Activated naive CD8-positive, alpha-beta T cell treated with anti-CD3 and anti-CD28 coated beads, Interleukin-2, amount 10 ng/mL, durations not matched to agents 7 days and 5 days (primary cell): ENCODE results near the gene EIF4G1. TPM values are rescaled to one million over a fixed set of nuclear protein-coding genes. Genes with fewer than 3 reads are reported as not detected.
A peak's percentile ranks its signal among the peaks of the same experiment; 100 is the strongest.

ENCODE experiments used
- ATAC-seq: fragments of 150-1000 bp; cut with Tn5 transposase; one replicate; pipeline ENCODE4 v1.10.0; 2021; ENCODE audit warnings: low read depth, moderate library complexity
- POLR2A ChIA-PET: fragments of 350-600 bp; sonication (Branson Sonifier 250); formaldehyde crosslinking; loops from one replicate; lab custom pipeline; 2021; ENCODE audit warnings: antibody characterized with exemption; lab: Charles Lee
- DNase-seq: peaks from one replicate; pipeline ENCODE4 v3.0.0; 2021
- H3K27ac Mint-ChIP-seq: one replicate; pipeline ENCODE4 v1.8.0; 2022; ENCODE audit warnings: mild to moderate bottlenecking, mixed read lengths
- H3K27me3 Mint-ChIP-seq: one replicate; pipeline ENCODE4 v1.8.0; 2022; ENCODE audit warnings: mild to moderate bottlenecking, moderate library complexity, mixed read lengths
- H3K36me3 Mint-ChIP-seq: one replicate; pipeline ENCODE4 v1.8.0; 2021; ENCODE audit warnings: mild to moderate bottlenecking, mixed read lengths
- H3K4me1 Mint-ChIP-seq: one replicate; pipeline ENCODE4 v1.8.0; 2021; ENCODE audit warnings: mixed read lengths
- H3K4me3 Mint-ChIP-seq: one replicate; pipeline ENCODE4 v1.8.0; 2022; ENCODE audit warnings: mild to moderate bottlenecking, moderate library complexity, mixed read lengths
- H3K9me3 Mint-ChIP-seq: one replicate; pipeline ENCODE4 v1.8.0; 2021; ENCODE audit warnings: mixed read lengths
- total RNA-seq, 2 experiments: library from RNA; stranded (reverse); gene quantifications; one replicate each; pipeline ENCODE4 v1.2.3, GENCODE V29; 2021

Gene EIF4G1
- total RNA-seq, 2 experiments from 2014 or later, result 253 to 258 TPM

- peaks cover 6% of the 10 kb centered on the region for H3K4me1 Mint-ChIP-seq
- no peak for ATAC-seq
- POLR2A ChIA-PET, result no interaction called here
- H3K27me3 Mint-ChIP-seq, result no peaks in the 10 kb centered on the region
- H3K9me3 Mint-ChIP-seq, result no peaks in the 10 kb centered on the region
- H3K27ac Mint-ChIP-seq, result no peak overlapping the region
- no peak overlapping the region for H3K4me3 Mint-ChIP-seq
- no peak for DNase-seq
- no peaks in the 10 kb centered on the region for H3K36me3 Mint-ChIP-seq
Measured at GRCh38 chr3:184343200-184343876, 28.9 kb downstream of the EIF4G1 start.

- no peaks in the 10 kb centered on the region for H3K36me3 Mint-ChIP-seq
- no peak overlapping the region for H3K4me3 Mint-ChIP-seq
- POLR2A ChIA-PET, result no interaction called here
- H3K4me1 Mint-ChIP-seq, result peaks cover 6% of the 10 kb centered on the region
- ATAC-seq (no peak), DNase-seq (no peak)
- H3K27ac Mint-ChIP-seq, result no peak overlapping the region
- H3K9me3 Mint-ChIP-seq, result no peaks in the 10 kb centered on the region
- H3K27me3 Mint-ChIP-seq, result no peaks in the 10 kb centered on the region
Measured at GRCh38 chr3:184344579-184345316, 30.3 kb downstream of the EIF4G1 start.

- Mint-ChIP-seq H3K27me3 (no peaks in the 10 kb centered on the region), H3K36me3 (no peaks in the 10 kb centered on the region), H3K4me1 (peaks cover 6% of the 10 kb centered on the region), H3K27ac (no peak overlapping the region), H3K9me3 (no peaks in the 10 kb centered on the region), H3K4me3 (no peak overlapping the region)
- no peak for DNase-seq
- peak; percentile 50 for ATAC-seq
- POLR2A ChIA-PET, result no interaction called here
Measured at GRCh38 chr3:184345317-184346144, 31.1 kb downstream of the EIF4G1 start.

- no peaks in the 10 kb centered on the region for H3K4me1 Mint-ChIP-seq
- POLR2A ChIA-PET, result no interaction called here
- no peak overlapping the region for H3K4me3 Mint-ChIP-seq
- H3K36me3 Mint-ChIP-seq, result no peaks in the 10 kb centered on the region
- ATAC-seq (no peak), DNase-seq (no peak)
- no peak overlapping the region for H3K27ac Mint-ChIP-seq
- H3K9me3 Mint-ChIP-seq, result no peaks in the 10 kb centered on the region
- no peaks in the 10 kb centered on the region for H3K27me3 Mint-ChIP-seq
Measured at GRCh38 chr3:184346480-184347190, 32.2 kb downstream of the EIF4G1 start.

GRCh38 chr3:184347321-184348056 is 33.1 kb downstream of the EIF4G1 start:
- Mint-ChIP-seq H3K4me3 (no peak overlapping the region), H3K27me3 (no peaks in the 10 kb centered on the region), H3K9me3 (no peaks in the 10 kb centered on the region), H3K4me1 (no peaks in the 10 kb centered on the region), H3K27ac (no peak overlapping the region), H3K36me3 (no peaks in the 10 kb centered on the region)
- no peak for ATAC-seq
- POLR2A ChIA-PET, result interaction anchor here (0.8 to 2.0 kb wide), 3 partner anchors 12 to 45 kb away, joined by 3 to 5 read pairs (median 4); no protein-coding TSS in a partner anchor
- DNase-seq, result no peak

- POLR2A ChIA-PET, result interaction anchor here (0.8 to 2.0 kb wide), 3 partner anchors 12 to 46 kb away, joined by 3 to 5 read pairs (median 4); no protein-coding TSS in a partner anchor
Measured at GRCh38 chr3:184348057-184348382, 33.6 kb downstream of the EIF4G1 start.

GRCh38 chr3:184349563-184350470 is 35.4 kb downstream of the EIF4G1 start:
- Mint-ChIP-seq H3K27ac (no peak overlapping the region), H3K4me3 (no peak overlapping the region), H3K27me3 (no peaks in the 10 kb centered on the region), H3K36me3 (no peaks in the 10 kb centered on the region), H3K4me1 (peaks cover 2% of the 10 kb centered on the region), H3K9me3 (no peaks in the 10 kb centered on the region)
- POLR2A ChIA-PET, result no interaction called here
- DNase-seq (no peak), ATAC-seq (no peak)

More at GRCh38 chr3:184348057-184348382, 33.6 kb downstream of the EIF4G1 start:
- Mint-ChIP-seq H3K36me3 (no peaks in the 10 kb centered on the region), H3K9me3 (no peaks in the 10 kb centered on the region), H3K27ac (no peak overlapping the region), H3K27me3 (no peaks in the 10 kb centered on the region), H3K4me1 (no peaks in the 10 kb centered on the region), H3K4me3 (no peak overlapping the region)
- ATAC-seq, result no peak
- DNase-seq, result no peak

- Mint-ChIP-seq H3K9me3 (no peaks in the 10 kb centered on the region), H3K27me3 (no peaks in the 10 kb centered on the region), H3K4me3 (no peak overlapping the region), H3K36me3 (no peaks in the 10 kb centered on the region), H3K4me1 (peaks cover 2% of the 10 kb centered on the region), H3K27ac (no peak overlapping the region)
- ATAC-seq, result no peak
- no peak for DNase-seq
- POLR2A ChIA-PET, result no interaction called here
Measured at GRCh38 chr3:184350618-184351017, 36.2 kb downstream of the EIF4G1 start.

- Mint-ChIP-seq H3K4me1 (peaks cover 2% of the 10 kb centered on the region), H3K9me3 (no peaks in the 10 kb centered on the region), H3K4me3 (no peak overlapping the region), H3K27me3 (no peaks in the 10 kb centered on the region), H3K27ac (peak overlapping the region; percentile 24), H3K36me3 (no peaks in the 10 kb centered on the region)
- no peak for DNase-seq
- no peak for ATAC-seq
- POLR2A ChIA-PET, result no interaction called here
Measured at GRCh38 chr3:184351511-184352148, 37.2 kb downstream of the EIF4G1 start.

- Mint-ChIP-seq H3K27me3 (no peaks in the 10 kb centered on the region), H3K4me3 (no peak overlapping the region), H3K27ac (peak overlapping the region; percentile 32), H3K36me3 (no peaks in the 10 kb centered on the region), H3K4me1 (peaks cover 2% of the 10 kb centered on the region), H3K9me3 (no peaks in the 10 kb centered on the region)
- POLR2A ChIA-PET, result no interaction called here
- ATAC-seq, result no peak
- no peak for DNase-seq
Measured at GRCh38 chr3:184352149-184352785, 37.9 kb downstream of the EIF4G1 start.

GRCh38 chr3:184352897-184353545 is 38.6 kb downstream of the EIF4G1 start:
- POLR2A ChIA-PET, result interaction anchor here (1.8 kb wide), 1 partner anchor 9 kb away, joined by 6 read pairs; the partner anchor contains the start of genes CLCN2 and POLR2H
- peaks cover 2% of the 10 kb centered on the region for H3K4me1 Mint-ChIP-seq
- no peak overlapping the region for H3K27ac Mint-ChIP-seq
- no peaks in the 10 kb centered on the region for H3K9me3 Mint-ChIP-seq
- no peaks in the 10 kb centered on the region for H3K36me3 Mint-ChIP-seq
- ATAC-seq (no peak), DNase-seq (no peak)
- no peaks in the 10 kb centered on the region for H3K27me3 Mint-ChIP-seq
- no peak overlapping the region for H3K4me3 Mint-ChIP-seq
